ENCODE data around the gene CACNG6. TPM values are rescaled to one million over a fixed set of nuclear protein-coding genes. Genes with fewer than 3 reads are reported as not detected.

Gene CACNG6
- polyA plus RNA-seq, 1 donor (not counting 4 experiments of a cell fraction or from before 2014, with no cell fraction given): not detected

DNA sequence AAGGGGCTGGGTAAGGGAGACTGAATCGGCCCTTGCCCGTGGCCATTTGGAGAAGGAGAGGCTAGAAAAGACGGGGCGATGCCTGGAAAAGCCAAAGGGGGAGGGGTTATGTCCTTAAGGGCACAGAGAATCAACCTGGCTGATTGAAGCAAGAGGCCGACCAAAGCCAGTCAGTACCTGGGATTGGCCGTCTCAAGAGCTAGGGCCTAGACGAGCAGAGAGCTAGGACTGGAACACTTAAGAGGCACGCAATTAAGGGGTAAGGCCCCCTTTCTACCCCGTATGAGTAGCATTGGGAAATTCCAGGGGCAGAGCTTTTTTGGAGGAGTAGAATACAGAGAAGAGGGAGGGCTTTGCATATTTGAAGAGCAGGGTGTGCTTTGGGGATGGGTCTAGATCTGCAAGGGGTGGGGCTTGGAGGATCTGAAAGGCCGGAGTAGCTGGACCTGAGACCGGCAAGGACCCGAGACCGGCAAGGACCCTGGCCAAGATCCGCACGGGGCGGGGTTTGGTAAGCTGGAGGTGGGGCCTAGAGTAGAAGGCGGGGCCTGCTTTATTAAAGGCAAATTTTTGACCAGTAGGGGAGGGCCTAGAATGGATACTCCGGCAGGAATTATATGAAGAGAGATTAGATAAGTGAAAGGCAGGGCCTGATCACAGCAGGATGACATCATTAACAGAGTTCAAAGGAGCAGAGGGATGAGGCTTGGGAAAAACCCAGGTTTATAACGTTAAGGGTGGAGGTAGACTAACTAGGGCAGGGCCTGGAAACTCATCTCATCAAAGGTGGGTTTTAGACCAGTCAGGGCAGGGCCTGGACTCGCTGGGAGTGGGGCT is 10.7 kb upstream of the CACNG6 start:
- no peak overlapping the region for H3K4me2 ChIP-seq (ENCODE audit: control insufficient read depth, extremely low read depth, insufficient read depth, low read depth, low read length)
- no peaks in the 10 kb centered on the region for H4K20me1 ChIP-seq (ENCODE audit: control insufficient read depth, extremely low read depth, insufficient read depth, low read length)
- H3K27me3 ChIP-seq (ENCODE audit: control insufficient read depth, extremely low read depth, insufficient read depth, low read length): peaks cover 45% of the 10 kb centered on the region
- dilution Hi-C loops (cut with MboI; ENCODE audit: extremely low pct_ligation_motif_present, low sequenced_read_pairs): no loop called here
- H3K27ac ChIP-seq (ENCODE audit: control insufficient read depth, insufficient read depth, low read length): no peak overlapping the region
- no peak for DNase-seq (ENCODE audit: low read depth, low spot score)
- no peaks in the 10 kb centered on the region for H3K4me1 ChIP-seq (ENCODE audit: control insufficient read depth, extremely low read depth, insufficient read depth, low read length)
- H2AFZ ChIP-seq (ENCODE audit: control insufficient read depth, low read length): no peak overlapping the region
- peak overlapping the region in 1 of 3 experiments; percentile 22 for H3K4me3 ChIP-seq (ENCODE audit: control insufficient read depth in 2 of 3, extremely low read depth in 1 of 3, insufficient read depth in 2 of 3, low read depth in 1 of 3, low read length in 3 of 3)
- no peak for FAIRE-seq
- H3K9ac ChIP-seq (ENCODE audit: control insufficient read depth, extremely low read depth, insufficient read depth, low read length): no peak overlapping the region
- no peaks in the 10 kb centered on the region for H3K79me2 ChIP-seq (ENCODE audit: control insufficient read depth, insufficient read depth, low read length)
- H3K36me3 ChIP-seq (ENCODE audit: control insufficient read depth in 2 of 2, extremely low read depth in 1 of 2, insufficient read depth in 2 of 2, low read length in 2 of 2): no peaks in the 10 kb centered on the region
- H3K9me1 ChIP-seq (ENCODE audit: control insufficient read depth, extremely low read depth, insufficient read depth, low read length): no peaks in the 10 kb centered on the region
- TF ChIP-seq, protein P1, sequence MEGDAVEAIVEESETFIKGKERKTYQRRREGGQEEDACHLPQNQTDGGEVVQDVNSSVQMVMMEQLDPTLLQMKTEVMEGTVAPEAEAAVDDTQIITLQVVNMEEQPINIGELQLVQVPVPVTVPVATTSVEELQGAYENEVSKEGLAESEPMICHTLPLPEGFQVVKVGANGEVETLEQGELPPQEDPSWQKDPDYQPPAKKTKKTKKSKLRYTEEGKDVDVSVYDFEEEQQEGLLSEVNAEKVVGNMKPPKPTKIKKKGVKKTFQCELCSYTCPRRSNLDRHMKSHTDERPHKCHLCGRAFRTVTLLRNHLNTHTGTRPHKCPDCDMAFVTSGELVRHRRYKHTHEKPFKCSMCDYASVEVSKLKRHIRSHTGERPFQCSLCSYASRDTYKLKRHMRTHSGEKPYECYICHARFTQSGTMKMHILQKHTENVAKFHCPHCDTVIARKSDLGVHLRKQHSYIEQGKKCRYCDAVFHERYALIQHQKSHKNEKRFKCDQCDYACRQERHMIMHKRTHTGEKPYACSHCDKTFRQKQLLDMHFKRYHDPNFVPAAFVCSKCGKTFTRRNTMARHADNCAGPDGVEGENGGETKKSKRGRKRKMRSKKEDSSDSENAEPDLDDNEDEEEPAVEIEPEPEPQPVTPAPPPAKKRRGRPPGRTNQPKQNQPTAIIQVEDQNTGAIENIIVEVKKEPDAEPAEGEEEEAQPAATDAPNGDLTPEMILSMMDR (optimal IDR thresholded peaks at IDR 0.05 in 1 of 3, IDR thresholded peaks at IDR 0.05 in 1 of 3, conservative IDR thresholded peaks at IDR 0.05 in 1 of 3; ENCODE audit: extremely low read depth in 1 of 3, insufficient read depth in 2 of 3, low read length in 3 of 3): no peak
- TF ChIP-seq EZH2 (IDR thresholded peaks at IDR 0.05; ENCODE audit: low read length): no peak
- peaks cover 3% of the 10 kb centered on the region for H3K9me3 ChIP-seq (ENCODE audit: control insufficient read depth, low read depth, low read length)

DNA sequence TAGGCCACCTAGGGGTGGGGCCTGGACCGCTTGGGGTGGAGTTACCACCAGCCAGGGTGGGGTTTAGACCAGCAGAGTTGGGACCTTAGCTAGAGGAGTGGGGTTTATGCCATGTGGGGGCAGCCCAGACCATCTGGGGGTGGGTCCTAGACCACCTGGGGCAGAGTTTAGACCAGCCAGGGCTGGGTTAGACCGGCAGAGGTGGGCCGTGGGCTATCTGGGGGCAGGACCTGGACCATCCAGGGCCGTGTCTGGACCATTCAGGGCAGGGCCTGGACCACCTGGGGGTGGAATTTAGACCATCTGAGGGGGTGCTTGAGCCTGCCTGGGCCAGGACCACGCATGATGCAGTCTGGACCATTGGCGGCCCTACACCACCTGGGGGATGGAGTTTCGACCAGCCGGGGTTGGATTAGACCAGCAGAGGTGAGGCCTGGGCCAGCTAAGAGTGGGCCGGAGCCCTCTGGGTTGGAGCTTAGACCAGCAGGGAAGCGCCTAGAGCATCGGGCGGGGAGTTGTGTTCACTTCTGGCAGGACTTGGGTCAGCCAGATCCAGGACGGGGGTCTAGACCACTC is 10.0 kb upstream of the CACNG6 start:
- DNase-seq (ENCODE audit: low read depth, low spot score): no peak
- Histone ChIP-seq H3K27me3 (ENCODE audit: control insufficient read depth, extremely low read depth, insufficient read depth, low read length) (peaks cover 45% of the 10 kb centered on the region), H3K4me1 (ENCODE audit: control insufficient read depth, extremely low read depth, insufficient read depth, low read length) (no peaks in the 10 kb centered on the region), H3K9ac (ENCODE audit: control insufficient read depth, extremely low read depth, insufficient read depth, low read length) (no peak overlapping the region), H3K27ac (ENCODE audit: control insufficient read depth, insufficient read depth, low read length) (no peak overlapping the region), H2AFZ (ENCODE audit: control insufficient read depth, low read length) (no peak overlapping the region), H3K36me3 (ENCODE audit: control insufficient read depth in 2 of 2, extremely low read depth in 1 of 2, insufficient read depth in 2 of 2, low read length in 2 of 2) (no peaks in the 10 kb centered on the region), H3K4me3 (ENCODE audit: control insufficient read depth in 2 of 3, extremely low read depth in 1 of 3, insufficient read depth in 2 of 3, low read depth in 1 of 3, low read length in 3 of 3) (no peak overlapping the region), H3K9me3 (ENCODE audit: control insufficient read depth, low read depth, low read length) (peaks cover 3% of the 10 kb centered on the region), H3K79me2 (ENCODE audit: control insufficient read depth, insufficient read depth, low read length) (no peaks in the 10 kb centered on the region), H3K9me1 (ENCODE audit: control insufficient read depth, extremely low read depth, insufficient read depth, low read length) (no peaks in the 10 kb centered on the region), H4K20me1 (ENCODE audit: control insufficient read depth, extremely low read depth, insufficient read depth, low read length) (no peaks in the 10 kb centered on the region), H3K4me2 (ENCODE audit: control insufficient read depth, extremely low read depth, insufficient read depth, low read depth, low read length) (no peak overlapping the region)
- dilution Hi-C loops (cut with MboI; ENCODE audit: extremely low pct_ligation_motif_present, low sequenced_read_pairs): no loop called here
- FAIRE-seq: no peak
- TF ChIP-seq EZH2 (IDR thresholded peaks at IDR 0.05; ENCODE audit: low read length): no peak
- TF ChIP-seq, protein P1 (optimal IDR thresholded peaks at IDR 0.05 in 1 of 3, IDR thresholded peaks at IDR 0.05 in 1 of 3, conservative IDR thresholded peaks at IDR 0.05 in 1 of 3; ENCODE audit: extremely low read depth in 1 of 3, insufficient read depth in 2 of 3, low read length in 3 of 3): no peak
